22Rv1 (cell line): ENCODE results near the gene VTI1A.
"Not testable (repeated sequence)": the region's sequence is repeated elsewhere in the genome, so short reads cannot be mapped to it uniquely, and the experiment has no call there.

Source experiments
- H3K27ac ChIP-seq: fragments of 450-650 bp; 2 replicates; pipeline ENCODE4 v1.5.1; 2017
- ZFX ChIP-seq: fragments of 450-650 bp; IDR thresholded peaks from 2 replicates; pipeline ENCODE4 v1.6.1; 2017; ENCODE audit warnings: antibody characterized with exemption, borderline replicate concordance
- TF ChIP-seq, protein P1 (sequence below): fragments of 450-650 bp; IDR thresholded peaks from 2 replicates; pipeline ENCODE4 v1.5.1; 2017; ENCODE audit warnings: mild to moderate bottlenecking

Gene VTI1A

DNA sequence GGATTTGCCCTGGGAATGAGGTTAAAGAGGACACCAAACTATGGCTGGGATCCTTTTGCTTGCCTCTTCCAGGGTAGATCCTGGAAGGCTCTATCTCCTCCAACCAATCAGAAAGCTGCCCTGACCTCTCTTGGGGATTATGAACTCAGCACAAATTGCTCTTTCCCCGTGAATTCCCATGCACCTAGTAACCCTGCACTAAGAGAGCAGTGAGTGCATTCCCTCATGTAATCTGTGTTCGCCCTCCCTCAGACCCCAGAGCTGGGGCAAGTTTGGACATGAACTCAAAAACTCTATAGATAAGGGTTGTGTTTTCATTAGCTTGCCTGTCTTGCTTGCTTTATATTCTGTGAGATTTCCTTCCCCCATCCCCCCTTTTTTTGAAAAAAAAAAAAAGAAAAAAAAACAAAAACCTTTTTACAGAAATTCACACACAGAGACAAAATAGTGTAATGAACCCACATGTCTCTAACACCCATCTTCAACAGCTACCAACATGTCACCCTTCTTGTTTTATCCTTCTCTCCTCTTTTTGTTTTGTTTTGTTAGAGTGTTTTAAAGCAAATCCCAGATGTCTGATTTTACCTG, 277.5 kb downstream of the VTI1A start:
- TF ChIP-seq, protein P1, sequence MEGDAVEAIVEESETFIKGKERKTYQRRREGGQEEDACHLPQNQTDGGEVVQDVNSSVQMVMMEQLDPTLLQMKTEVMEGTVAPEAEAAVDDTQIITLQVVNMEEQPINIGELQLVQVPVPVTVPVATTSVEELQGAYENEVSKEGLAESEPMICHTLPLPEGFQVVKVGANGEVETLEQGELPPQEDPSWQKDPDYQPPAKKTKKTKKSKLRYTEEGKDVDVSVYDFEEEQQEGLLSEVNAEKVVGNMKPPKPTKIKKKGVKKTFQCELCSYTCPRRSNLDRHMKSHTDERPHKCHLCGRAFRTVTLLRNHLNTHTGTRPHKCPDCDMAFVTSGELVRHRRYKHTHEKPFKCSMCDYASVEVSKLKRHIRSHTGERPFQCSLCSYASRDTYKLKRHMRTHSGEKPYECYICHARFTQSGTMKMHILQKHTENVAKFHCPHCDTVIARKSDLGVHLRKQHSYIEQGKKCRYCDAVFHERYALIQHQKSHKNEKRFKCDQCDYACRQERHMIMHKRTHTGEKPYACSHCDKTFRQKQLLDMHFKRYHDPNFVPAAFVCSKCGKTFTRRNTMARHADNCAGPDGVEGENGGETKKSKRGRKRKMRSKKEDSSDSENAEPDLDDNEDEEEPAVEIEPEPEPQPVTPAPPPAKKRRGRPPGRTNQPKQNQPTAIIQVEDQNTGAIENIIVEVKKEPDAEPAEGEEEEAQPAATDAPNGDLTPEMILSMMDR, result no peak
- TF ChIP-seq ZFX, result no peak
- no peak overlapping the region for H3K27ac ChIP-seq

DNA sequence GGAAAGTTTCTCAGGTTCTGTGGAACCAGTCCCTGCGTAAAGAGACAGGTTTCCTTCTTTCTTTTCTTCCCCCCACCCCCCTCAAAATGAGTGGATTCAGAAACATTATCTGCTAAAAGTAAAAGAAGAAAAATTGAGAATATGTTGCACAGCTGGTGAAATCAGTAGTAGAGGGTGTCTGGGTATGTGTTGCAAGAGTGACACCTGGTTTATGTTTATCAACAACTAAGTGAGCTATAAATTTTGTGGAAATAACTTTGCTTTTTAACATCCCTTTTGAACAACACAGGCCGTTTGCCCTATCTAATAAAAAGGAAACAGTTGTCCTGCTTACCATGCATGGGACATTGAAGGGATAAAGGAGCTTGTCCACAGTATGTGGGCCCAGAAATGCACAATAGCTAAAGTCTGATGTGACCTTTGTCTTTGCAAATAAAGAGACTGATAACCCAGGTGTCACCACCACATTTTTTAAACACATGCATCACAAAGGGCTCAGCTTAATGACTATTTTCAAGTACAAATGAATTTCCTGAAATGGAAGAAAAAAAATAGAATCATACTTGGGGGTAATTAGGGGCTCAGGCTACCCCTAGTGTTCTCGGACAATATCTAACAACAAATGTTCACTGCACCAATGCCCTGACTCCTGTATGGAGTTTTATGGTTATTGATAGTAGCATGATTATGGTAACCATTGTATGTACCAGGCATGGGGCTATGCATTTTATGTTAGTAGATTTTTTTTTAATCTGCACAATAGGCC, 281.3 kb downstream of the VTI1A start:
- no peak overlapping the region for H3K27ac ChIP-seq
- TF ChIP-seq, protein P1, result no peak
- TF ChIP-seq ZFX, result no peak

DNA sequence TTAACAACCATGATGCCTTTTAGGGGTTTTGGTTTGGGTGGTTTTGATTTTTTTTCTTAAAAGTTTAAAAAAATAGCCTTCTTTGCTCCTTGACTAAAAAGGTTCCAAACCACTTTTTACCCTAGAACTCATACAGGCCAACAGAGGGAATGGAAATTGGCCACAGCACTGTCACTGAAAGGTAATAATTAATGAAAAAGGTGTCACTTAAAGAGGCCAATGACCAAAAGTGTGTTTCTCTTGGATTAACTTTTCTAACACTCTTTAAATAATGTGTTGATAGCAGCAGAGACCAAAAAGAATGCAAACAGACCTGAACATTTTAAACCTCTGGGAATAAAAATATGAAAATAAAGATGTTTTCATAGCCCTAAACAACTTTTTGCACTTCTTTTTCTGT, 282.0 kb downstream of the VTI1A start:
- no peak overlapping the region for H3K27ac ChIP-seq
- TF ChIP-seq ZFX, result no peak

DNA sequence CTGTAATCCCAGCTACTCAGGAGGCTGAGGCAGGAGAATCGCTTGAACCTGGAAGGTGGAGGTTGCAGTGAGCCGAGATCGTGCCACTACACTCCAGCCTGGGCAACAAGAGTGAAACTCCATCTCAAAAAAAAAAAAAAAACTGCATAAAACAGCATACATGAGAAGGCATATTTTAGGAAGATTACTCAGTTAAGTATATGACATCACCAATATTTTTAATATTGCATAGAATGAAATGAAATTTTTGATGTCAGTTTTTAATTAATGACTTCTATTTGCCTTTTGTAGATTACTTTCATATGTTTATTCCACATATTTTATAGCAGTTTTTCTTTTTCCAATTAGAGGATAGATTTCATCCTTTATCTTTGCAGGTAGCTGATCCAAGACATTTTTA, 284.4 kb downstream of the VTI1A start:
- H3K27ac ChIP-seq, result not testable (repeated sequence)

DNA sequence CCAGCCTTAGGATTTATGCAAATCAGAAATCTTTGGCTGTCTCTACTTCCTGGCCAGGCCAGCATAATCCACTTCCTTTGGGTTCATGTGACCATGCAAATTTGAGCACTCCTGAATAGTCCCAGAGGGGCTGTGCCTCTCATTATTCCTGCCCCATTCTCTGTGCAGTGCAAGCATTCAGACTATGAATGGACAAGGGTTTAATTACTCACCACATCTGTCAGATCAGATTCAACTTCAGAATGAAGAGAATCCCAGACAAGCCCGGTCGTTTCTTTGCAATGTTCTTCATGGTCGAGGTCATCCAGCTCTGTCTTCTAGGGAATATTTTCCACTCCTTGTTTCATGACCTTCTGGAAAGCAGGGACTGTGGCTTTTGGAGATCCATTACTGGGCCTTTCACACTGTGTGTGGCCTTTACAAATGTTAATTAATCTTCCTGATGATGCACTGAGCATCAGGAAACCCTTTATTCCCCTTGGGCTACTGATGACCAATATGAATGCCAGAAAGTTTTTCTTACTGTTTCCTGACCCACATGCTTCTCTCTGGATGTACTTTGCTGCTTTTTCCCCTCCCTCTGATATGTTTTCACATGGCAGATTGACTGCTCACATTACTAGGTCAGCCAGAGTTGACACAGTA, 285.4 kb downstream of the VTI1A start:
- no peak for TF ChIP-seq ZFX
- TF ChIP-seq, protein P1, result no peak
- no peak overlapping the region for H3K27ac ChIP-seq

DNA sequence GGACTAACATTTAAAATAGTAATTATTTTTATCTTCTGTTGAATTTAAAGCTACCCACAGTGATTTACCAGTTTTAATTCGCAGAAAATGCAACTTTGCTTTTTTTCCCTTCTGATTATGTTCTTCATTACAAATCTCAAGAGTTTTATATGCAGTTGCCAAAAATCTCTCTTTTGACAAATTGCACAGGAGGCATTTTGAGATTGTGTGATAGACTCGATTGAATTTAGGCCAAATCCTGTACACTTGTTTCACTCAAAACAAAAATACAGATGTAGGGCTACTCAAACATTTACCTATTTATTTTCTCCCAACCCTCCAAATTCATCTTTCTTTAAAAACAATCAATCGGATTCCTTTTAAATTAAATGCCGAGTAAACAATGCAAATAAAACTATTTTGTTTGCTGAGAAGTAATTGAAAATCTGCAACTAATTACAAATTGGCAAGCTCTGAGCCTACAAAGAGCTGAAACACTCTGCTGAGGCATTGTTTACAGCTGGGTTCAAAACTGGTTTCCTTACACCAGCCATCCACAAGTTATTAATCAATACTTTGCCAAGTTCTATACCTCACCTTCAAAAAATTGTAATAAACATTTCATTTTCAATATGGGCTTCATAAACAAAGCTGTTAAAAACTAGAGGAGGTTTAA, 288.2 kb downstream of the VTI1A start:
- TF ChIP-seq ZFX, result no peak
- TF ChIP-seq, protein P1, result no peak
- H3K27ac ChIP-seq, result no peak overlapping the region

DNA sequence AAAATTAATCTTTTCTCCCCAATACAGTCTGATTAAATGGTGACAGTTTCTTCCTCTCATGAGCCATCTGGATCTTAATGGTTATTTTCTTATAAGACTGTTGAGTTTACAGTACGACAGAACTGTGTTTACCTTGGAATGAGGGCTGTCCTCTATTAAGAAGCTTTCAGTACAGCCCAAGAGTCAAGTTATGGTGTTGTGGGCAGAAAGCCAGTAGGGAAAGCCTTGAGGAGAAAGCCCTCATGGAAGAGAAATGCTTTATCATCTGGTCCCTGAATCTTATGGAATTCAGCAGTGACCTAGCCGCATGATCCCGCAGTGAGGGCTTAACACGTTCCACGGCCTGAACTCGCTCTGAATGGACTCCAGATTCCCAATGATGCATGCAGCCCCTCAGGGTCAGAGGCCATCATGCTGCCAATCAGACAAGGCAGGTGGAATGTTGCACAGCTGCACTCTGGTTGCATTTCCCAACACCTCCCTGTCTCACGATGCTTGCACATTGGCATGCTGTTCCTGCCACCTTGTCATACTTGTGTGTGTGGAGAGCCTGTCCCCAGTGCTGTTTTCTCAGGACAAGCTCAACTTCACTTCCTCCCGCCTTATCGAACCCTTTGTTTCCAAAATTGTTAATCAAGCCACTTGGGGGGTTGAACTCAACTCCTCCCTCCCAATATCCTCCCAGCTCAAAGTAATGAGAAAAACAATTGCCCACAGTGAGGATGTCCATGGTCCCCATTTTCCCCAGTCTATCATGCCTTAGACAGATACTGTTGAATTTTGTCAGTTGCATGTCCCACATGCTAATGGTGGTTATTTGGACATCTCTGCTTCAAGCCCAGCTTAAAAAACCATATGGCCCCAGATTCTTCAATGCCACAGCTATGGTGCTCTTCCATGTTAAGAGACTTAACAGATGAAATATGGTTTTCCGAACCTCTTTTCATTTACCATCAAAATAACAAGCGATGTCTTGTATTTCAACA, 291.9 kb downstream of the VTI1A start:
- H3K27ac ChIP-seq, result no peak overlapping the region
- TF ChIP-seq ZFX, result no peak
- TF ChIP-seq, protein P1, result no peak
